ENCODE results near the gene PTGER2.

DNA sequence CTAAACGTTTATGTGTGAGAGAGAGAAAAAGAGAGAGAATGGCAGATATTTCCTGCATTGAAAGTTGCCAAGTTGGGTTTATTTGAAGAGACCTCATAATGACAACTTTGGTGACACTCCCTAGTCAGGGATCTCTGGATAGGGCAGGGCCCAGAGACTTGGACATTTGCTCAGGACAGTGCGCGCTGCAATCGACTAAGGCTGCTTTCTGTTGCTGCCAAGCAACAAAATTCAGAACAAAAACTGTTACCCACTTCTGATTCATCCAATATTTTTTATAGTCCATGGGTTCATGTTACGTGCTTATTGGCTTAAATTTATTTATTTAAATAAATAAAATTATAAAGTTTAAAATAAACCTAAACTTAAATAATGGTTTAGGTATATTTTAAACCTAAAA lies 34.2 kb downstream of the PTGER2 start:
- TF ChIP-seq YY1 (IDR thresholded peaks at IDR 0.05; ENCODE audit: insufficient read depth, insufficient read length), result no peak
- TF ChIP-seq ZNF274 (IDR thresholded peaks at IDR 0.05; ENCODE audit: low read depth, low read length), result no peak
- TF ChIP-seq SUZ12 (IDR thresholded peaks at IDR 0.05; ENCODE audit: extremely low read depth, insufficient read depth, insufficient read length), result no peak

Data from NT2/D1 (cell line).